Liver (tissue), 9 donors: Measurements from ENCODE around the gene RAB40AL. TPM values are rescaled to one million over a fixed set of nuclear protein-coding genes. Genes with fewer than 3 reads are reported as not detected.
"Not testable (repeated sequence)": the region's sequence is repeated elsewhere in the genome, so short reads cannot be mapped to it uniquely, and the experiment has no call there.

Source experiments
- DNase-seq: peaks from one replicate; pipeline ENCODE4 v3.0.0-alpha.2; 2017; ENCODE audit warnings: low spot score
- H3K27ac ChIP-seq, 2 donors: one replicate each; pipeline ENCODE4 v1.7.0; 2013; ENCODE audit warnings: inconsistent platforms in 2 of 2, low read length in 2 of 2, control low read depth in 1 of 2, low read depth in 1 of 2, mild to moderate bottlenecking in 1 of 2
- H3K27me3 ChIP-seq, 4 donors: one replicate each; pipeline versions ENCODE4 v1.6.1 to v1.7.0; 2013; ENCODE audit warnings: low read length in 3 of 4, inconsistent platforms in 1 of 4, mild to moderate bottlenecking in 1 of 4, moderate library complexity in 1 of 4; ENCODE audit not compliant: control insufficient read depth in 4 of 4, insufficient read depth in 4 of 4
- H3K36me3 ChIP-seq, 4 donors: one replicate each; pipeline versions ENCODE4 v1.6.1 to v1.7.0; 2013; ENCODE audit warnings: low read length in 3 of 4, mild to moderate bottlenecking in 3 of 4, low read depth in 1 of 4, moderate library complexity in 1 of 4; ENCODE audit not compliant: control insufficient read depth in 4 of 4, insufficient read depth in 3 of 4
- H3K4me1 ChIP-seq, 4 donors: one replicate each; pipeline versions ENCODE4 v1.6.1 to v1.7.0; 2013; ENCODE audit warnings: low read length in 3 of 4, mild to moderate bottlenecking in 3 of 4, moderate library complexity in 1 of 4; ENCODE audit not compliant: control insufficient read depth in 4 of 4, insufficient read depth in 4 of 4
- H3K4me3 ChIP-seq, 3 donors: one replicate each; pipeline versions ENCODE4 v1.6.1 to v1.7.0; 2013; ENCODE audit warnings: low read length in 3 of 3, control low read depth in 1 of 3, low read depth in 1 of 3, mild to moderate bottlenecking in 1 of 3
- H3K9ac ChIP-seq, 2 donors: one replicate each; pipeline ENCODE4 v1.7.0; 2013; ENCODE audit warnings: low read length in 2 of 2, mild to moderate bottlenecking in 2 of 2, moderate library complexity in 2 of 2, control low read depth in 1 of 2, low read depth in 1 of 2
- H3K9me3 ChIP-seq, 4 donors: one replicate each; pipeline versions ENCODE4 v1.6.1 to v1.7.0; 2013; ENCODE audit warnings: low read length in 3 of 4; ENCODE audit not compliant: control insufficient read depth in 4 of 4
- ATF3 ChIP-seq: IDR thresholded peaks from 2 replicates; pipeline ENCODE4 v1.6.1; 2016; ENCODE audit warnings: antibody characterized with exemption
- CTCF ChIP-seq: fragments of 150-350 bp; IDR thresholded peaks from 2 replicates; pipeline ENCODE4 v1.5.1; 2017; ENCODE audit warnings: improper control_type of control experiment, low read depth, low read length; ENCODE audit not compliant: missing input control
- EGR1 ChIP-seq, 2 donors: IDR thresholded peaks; 2 replicates each; pipeline ENCODE4 v1.6.1; 2016 to 2018; ENCODE audit warnings: antibody characterized with exemption in 2 of 2, low read depth in 2 of 2
- FOXA1 ChIP-seq: IDR thresholded peaks from 2 replicates; pipeline ENCODE4 v1.6.1; 2016; ENCODE audit warnings: antibody characterized with exemption
- FOXA2 ChIP-seq: IDR thresholded peaks from 2 replicates; pipeline ENCODE4 v1.6.1; 2016; ENCODE audit warnings: antibody characterized with exemption
- GABPA ChIP-seq, 2 donors: IDR thresholded peaks in 1 of 2; conservative IDR thresholded peaks in 1 of 2; 2 replicates each; pipeline ENCODE4 v1.6.1; 2016; ENCODE audit warnings: antibody characterized with exemption in 2 of 2, mild to moderate bottlenecking in 1 of 2, moderate library complexity in 1 of 2
- HNF4A ChIP-seq, 2 donors: conservative IDR thresholded peaks; 2 replicates each; pipeline ENCODE4 v1.6.1; 2016; ENCODE audit warnings: antibody characterized with exemption in 2 of 2, mild to moderate bottlenecking in 2 of 2
- HNF4G ChIP-seq: IDR thresholded peaks from 2 replicates; pipeline ENCODE4 v1.6.1; 2016; ENCODE audit warnings: antibody characterized with exemption
- JUND ChIP-seq, 2 donors: IDR thresholded peaks; 2 replicates each; pipeline ENCODE4 v1.6.1; 2016; ENCODE audit warnings: antibody characterized with exemption in 2 of 2
- MAX ChIP-seq: IDR thresholded peaks from 2 replicates; pipeline ENCODE4 v1.6.1; 2016; ENCODE audit warnings: antibody characterized with exemption
- NR2F2 ChIP-seq: IDR thresholded peaks from 2 replicates; pipeline ENCODE4 v1.6.1; 2016; ENCODE audit warnings: antibody characterized with exemption
- RAD21 ChIP-seq, 2 donors: IDR thresholded peaks; 2 replicates each; pipeline ENCODE4 v1.6.1; 2016; ENCODE audit warnings: antibody characterized with exemption in 2 of 2, mild to moderate bottlenecking in 2 of 2
- REST ChIP-seq: IDR thresholded peaks from 2 replicates; pipeline ENCODE4 v1.6.1; 2016; ENCODE audit warnings: antibody characterized with exemption, mild to moderate bottlenecking
- RXRA ChIP-seq, 2 donors: IDR thresholded peaks; 2 replicates each; pipeline ENCODE4 v1.6.1; 2017 to 2018; ENCODE audit warnings: antibody characterized with exemption in 2 of 2, mild to moderate bottlenecking in 1 of 2
- SP1 ChIP-seq: IDR thresholded peaks from 2 replicates; pipeline ENCODE4 v1.6.1; 2018; ENCODE audit warnings: antibody characterized with exemption, mild to moderate bottlenecking
- TAF1 ChIP-seq: conservative IDR thresholded peaks from 2 replicates; pipeline ENCODE4 v1.6.1; 2016; ENCODE audit warnings: antibody characterized with exemption, mild to moderate bottlenecking
- YY1 ChIP-seq: IDR thresholded peaks from 2 replicates; pipeline ENCODE4 v1.6.1; 2016; ENCODE audit warnings: antibody characterized with exemption, mild to moderate bottlenecking
- ZBTB33 ChIP-seq: IDR thresholded peaks from 2 replicates; pipeline ENCODE4 v1.6.1; 2016; ENCODE audit warnings: antibody characterized with exemption
- WGBS: extraction: QIAGEN DNeasy Blood & Tissue Kit; methylation state at CpG from one replicate; pipeline ENCODE4 v1.1.7; 2013; 5-methylcytosine and 5-hydroxymethylcytosine counted together
- polyA plus RNA-seq, 2 donors: library from polyadenylated mRNA; stranded (reverse) in 1 of 2; unstranded in 1 of 2; fragments of 200-250 nt in 1 of 2; fragments of >200 nt in 1 of 2; fragmentation: Nextera tagmentation in 1 of 2; extraction: Ambion mirVana in 1 of 2; gene quantifications; one replicate each; pipeline versions ENCODE4 v1.2.1 to v1.2.3, GENCODE V29; 2013 to 2015
- total RNA-seq, 2 donors: library from RNA; depleted of rRNA; stranded (reverse); fragments of >200 nt; gene quantifications; one replicate each; pipeline ENCODE4 v1.2.3, GENCODE V29; 2014
- donor health status: healthy.
- donor health status: healthy.
- donor health status: healthy.
- donor health status: healthy.
- donor health status: healthy.

The RAB40AL gene
- total and polyA plus RNA-seq, 4 donors: 0.14 to 0.75 (median 0.53) TPM; not detected in 1

GRCh38 chrX:102968216-102968615, 31.1 kb downstream of the RAB40AL start:
- no peaks in the 10 kb centered on the region for H3K36me3 ChIP-seq
- H3K27ac ChIP-seq: no peak overlapping the region
- H3K9ac ChIP-seq: no peak overlapping the region
- H3K27me3 ChIP-seq: no peaks in the 10 kb centered on the region
- H3K4me1 ChIP-seq: no peaks in the 10 kb centered on the region
- TF ChIP-seq CTCF (no peak), FOXA2 (no peak), RAD21 (IDR thresholded peaks at IDR 0.05) (no peak), SP1 (no peak), ATF3 (no peak), ZBTB33 (no peak), NR2F2 (no peak), TAF1 (no peak), HNF4G (no peak), GABPA (IDR thresholded peaks at IDR 0.05 in 1 of 2, conservative IDR thresholded peaks at IDR 0.05 in 1 of 2) (no peak), MAX (no peak), EGR1 (IDR thresholded peaks at IDR 0.05; ENCODE audit: low read depth in 2 of 2) (no peak), YY1 (no peak), HNF4A (conservative IDR thresholded peaks at IDR 0.05) (no peak), FOXA1 (no peak), RXRA (IDR thresholded peaks at IDR 0.05) (no peak), REST (no peak), JUND (IDR thresholded peaks at IDR 0.05) (no peak)
- H3K9me3 ChIP-seq: peaks cover 0 to 18% (median 6%) of the 10 kb centered on the region in 4 donors
- no peak overlapping the region for H3K4me3 ChIP-seq
- 98% methylated on average over 2 of the region's 2 CpGs for WGBS
- DNase-seq: no peak

- H3K4me3 ChIP-seq, DNase-seq, H3K27ac ChIP-seq, H3K4me1 ChIP-seq, H3K9ac ChIP-seq, H3K36me3 ChIP-seq, H3K27me3 ChIP-seq: not testable (repeated sequence)
- peaks cover 0 to 20% (median 6%) of the 10 kb centered on the region in 4 donors for H3K9me3 ChIP-seq
These were observed 34.5 kb downstream of the RAB40AL start for GRCh38 chrX:102971536-102971935.
